DMS79 treated with DMSO at 0.1 percent for 48 hours (cell line): ENCODE results near the gene PCSK7.
"Not testable (repeated sequence)": the region's sequence is repeated elsewhere in the genome, so short reads cannot be mapped to it uniquely, and the experiment has no call there.

Experiments
- DNase-seq: peaks from one replicate; lab custom pipeline; 2025; lab: John Stamatoyannopoulos, UW

Gene PCSK7, protein sequence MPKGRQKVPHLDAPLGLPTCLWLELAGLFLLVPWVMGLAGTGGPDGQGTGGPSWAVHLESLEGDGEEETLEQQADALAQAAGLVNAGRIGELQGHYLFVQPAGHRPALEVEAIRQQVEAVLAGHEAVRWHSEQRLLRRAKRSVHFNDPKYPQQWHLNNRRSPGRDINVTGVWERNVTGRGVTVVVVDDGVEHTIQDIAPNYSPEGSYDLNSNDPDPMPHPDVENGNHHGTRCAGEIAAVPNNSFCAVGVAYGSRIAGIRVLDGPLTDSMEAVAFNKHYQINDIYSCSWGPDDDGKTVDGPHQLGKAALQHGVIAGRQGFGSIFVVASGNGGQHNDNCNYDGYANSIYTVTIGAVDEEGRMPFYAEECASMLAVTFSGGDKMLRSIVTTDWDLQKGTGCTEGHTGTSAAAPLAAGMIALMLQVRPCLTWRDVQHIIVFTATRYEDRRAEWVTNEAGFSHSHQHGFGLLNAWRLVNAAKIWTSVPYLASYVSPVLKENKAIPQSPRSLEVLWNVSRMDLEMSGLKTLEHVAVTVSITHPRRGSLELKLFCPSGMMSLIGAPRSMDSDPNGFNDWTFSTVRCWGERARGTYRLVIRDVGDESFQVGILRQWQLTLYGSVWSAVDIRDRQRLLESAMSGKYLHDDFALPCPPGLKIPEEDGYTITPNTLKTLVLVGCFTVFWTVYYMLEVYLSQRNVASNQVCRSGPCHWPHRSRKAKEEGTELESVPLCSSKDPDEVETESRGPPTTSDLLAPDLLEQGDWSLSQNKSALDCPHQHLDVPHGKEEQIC

DNA sequence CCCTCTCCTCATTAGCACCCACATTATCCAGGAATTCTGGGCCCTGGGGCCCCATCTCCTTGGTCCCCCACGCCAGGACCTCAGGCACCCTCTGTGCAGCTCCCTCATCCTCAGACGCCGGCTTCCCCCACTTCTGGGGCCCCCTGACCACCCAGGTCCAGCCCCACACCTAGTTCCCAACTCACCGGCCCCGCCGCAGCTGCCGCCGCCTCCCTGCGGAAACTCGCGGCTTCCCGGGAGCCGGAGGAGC, at the start of gene PCSK7:
PCSK7 (minus strand) TSS at position 232 of the 250 bp plus-strand sequence. CDS start 2,229 bp downstream, outside the sequence.
- DNase-seq, result no peak

- DNase-seq, result peak; percentile 72
Measured at GRCh38 chr11:117281159-117281558, 49.3 kb upstream of the PCSK7 start.

GRCh38 chr11:117279711-117280376, 48.0 kb upstream of the PCSK7 start:
- no peak for DNase-seq

GRCh38 chr11:117278347-117278746, 46.5 kb upstream of the PCSK7 start:
- DNase-seq, result no peak

- DNase-seq, result no peak
Measured at GRCh38 chr11:117273550-117274289, 41.8 kb upstream of the PCSK7 start.

DNA sequence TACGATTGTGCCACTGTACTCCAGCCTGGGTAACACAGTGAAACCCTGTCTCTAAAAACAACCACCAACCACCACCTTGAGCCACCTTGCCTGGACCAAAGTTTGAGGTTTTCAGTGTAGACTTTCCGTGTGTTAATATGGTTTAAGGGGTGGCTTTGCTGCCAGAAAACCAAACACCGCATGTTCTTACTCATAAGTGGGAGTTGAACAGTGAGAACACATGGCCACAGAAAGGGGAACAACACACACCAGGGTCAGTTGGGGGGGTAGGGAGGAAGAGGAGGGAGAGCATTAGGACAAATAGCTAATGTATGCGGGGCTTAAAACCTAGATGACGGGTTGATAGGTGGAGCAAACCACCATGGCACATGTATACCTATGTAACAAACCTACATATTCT, 40.3 kb upstream of the PCSK7 start:
- DNase-seq, result not testable (repeated sequence)

- DNase-seq, result no peak
Measured at GRCh38 chr11:117271208-117271607, 39.3 kb upstream of the PCSK7 start.

DNA sequence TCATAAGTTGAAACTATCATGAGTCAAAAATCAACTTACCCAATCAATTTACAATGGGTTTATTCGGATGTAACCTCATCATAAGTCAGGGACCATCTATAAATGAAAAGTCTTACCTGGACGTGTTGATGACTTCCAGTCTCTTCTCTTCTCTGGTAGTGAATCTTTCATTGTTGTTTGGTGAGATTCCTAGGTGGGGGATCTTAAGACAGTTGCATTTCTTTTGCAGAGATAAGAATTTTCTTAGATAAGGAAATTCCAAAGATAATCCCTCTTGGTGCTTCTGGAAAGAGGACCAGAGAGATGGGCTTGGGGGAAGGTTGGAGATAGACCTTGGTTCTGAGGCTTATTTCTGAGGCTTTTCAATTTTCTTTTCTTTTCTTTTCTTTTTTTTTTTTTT, 38.0 kb upstream of the PCSK7 start:
- DNase-seq, result no peak

DNA sequence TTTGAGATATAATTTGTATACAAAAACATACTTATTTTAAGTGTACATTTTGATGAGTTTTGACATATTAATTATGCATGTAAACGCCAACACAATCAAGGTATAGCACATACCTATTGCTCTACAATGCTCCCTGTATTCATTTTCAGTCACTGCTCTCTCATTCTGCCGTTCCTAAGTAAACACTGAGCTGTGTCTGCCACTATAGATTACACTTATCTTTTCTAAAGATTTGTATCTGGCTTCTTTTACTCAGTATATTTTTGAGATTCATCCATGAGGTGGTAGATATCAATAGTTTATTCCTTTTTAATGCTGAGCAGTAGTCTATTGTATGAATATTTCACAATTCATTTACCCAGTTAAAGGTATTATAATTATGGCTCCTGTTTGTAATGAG, 33.9 kb upstream of the PCSK7 start:
- no peak for DNase-seq

DNA sequence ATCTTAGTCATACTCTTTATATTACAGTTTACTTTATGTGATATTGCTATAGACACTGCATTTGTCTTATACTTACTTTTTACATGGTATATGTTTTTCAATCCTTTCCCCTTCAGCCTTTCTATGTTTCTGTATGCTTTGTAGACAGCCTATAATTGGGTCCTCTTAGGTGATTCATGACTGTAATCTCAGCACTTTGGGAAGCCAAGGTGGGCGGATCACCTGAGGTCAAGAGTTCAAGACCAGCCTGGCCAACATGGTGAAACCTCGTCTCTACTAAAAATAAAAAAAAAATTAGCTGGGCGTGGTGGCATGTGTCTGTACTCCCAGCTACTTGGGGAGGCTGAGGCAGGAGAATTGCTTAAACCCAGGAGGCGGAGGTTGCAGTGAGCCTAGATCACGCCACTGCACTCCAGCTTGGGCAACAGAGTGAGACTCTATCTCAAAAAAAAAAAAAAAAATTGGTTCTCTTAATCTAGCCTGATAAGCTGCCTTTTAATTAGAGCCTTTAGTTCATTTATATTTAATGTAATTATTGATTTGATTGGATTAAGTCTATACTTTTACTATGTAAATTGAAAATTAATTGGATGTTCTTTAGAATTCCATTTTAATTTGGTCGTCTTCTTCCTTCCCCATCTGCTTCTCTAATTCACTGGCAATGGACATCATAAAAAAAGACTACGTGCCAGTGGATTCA, 32.9 kb upstream of the PCSK7 start:
- not testable (repeated sequence) for DNase-seq

GRCh38 chr11:117259417-117259816, 27.5 kb upstream of the PCSK7 start:
- no peak for DNase-seq

DNA sequence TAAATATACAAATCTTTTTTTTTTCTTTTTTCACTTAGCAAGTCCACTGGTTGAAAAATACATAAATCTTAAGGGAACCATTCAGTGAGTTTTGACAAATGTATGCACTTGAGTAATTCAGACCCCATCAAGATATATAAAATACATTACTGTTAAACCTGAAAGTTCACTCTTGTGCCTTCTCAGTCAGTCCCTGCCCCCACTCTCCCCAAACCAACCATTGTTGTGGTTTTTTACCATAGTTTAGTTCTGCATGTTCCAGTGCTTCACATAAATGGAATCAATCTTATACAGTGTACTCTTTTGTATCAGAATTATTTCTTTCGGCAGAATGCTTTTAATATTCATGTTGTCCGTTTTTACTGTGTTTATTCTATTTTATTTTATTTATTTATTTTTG, 26.7 kb upstream of the PCSK7 start:
- DNase-seq, result no peak

DNA sequence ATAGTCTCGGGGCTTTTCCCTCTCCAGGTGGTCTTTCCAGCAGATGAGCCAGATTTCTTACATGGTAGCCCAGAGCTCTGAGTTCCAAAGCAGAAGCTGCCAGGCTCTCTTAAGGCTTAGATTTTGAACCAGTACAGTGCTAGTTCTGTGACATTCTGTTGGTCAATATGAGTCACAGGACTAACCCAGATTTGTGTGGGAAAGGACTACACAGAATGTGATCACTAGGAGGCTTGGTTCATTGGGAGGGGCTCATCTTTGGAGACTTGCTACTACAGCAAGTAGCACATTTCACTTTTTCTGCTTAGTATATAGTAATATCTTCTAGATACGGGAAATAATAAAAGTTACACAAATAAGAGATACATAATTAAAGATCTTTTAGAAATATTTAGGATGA, 24.7 kb upstream of the PCSK7 start:
- DNase-seq, result no peak

GRCh38 chr11:117255966-117256365, 24.1 kb upstream of the PCSK7 start:
- no peak for DNase-seq

GRCh38 chr11:117251506-117251905, 19.6 kb upstream of the PCSK7 start:
- no peak for DNase-seq

GRCh38 chr11:117249571-117249970, 17.7 kb upstream of the PCSK7 start:
- no peak for DNase-seq

- DNase-seq, result no peak
Measured at GRCh38 chr11:117248341-117248740, 16.5 kb upstream of the PCSK7 start.

DNA sequence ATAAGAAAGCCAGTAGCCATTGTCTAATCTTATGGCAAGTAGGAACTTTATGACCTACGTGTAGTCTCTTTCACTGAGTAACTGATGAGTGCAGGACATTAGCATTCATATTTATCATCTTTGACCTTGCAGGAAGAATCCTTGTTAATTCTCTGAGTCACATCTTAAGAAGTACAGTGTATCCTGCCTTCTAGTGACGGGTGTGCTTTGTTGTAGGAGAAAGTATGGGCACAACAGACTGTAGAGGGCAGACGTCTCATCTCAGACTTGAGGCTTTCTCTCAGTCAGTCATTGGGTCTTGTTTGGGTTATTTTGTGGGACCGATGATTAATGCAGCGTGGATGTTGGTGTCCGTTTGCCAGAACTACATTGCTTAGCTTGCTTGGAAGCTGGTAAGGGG, 7.4 kb upstream of the PCSK7 start:
- no peak for DNase-seq

DNA sequence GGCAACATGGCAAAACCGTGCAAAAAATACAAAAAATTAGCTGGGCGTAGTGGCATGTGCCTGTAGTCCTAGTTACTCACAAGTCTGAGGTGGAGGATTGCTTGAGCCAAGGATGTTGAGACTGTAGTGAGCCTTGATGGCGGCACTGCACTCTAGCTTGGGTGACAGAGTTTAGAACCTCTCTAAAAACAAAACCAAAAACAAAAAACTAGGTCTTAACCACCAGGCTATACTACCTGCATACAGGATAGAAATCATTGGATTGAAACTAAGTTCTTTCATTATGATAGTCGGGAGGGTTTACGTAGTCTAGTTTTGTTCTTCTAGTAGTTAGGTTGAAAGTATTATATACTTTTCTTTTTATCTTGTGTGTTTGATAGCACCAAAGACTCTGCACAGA, 6.3 kb upstream of the PCSK7 start:
- no peak for DNase-seq

- DNase-seq, result no peak
Measured at GRCh38 chr11:117232911-117233409, 1.1 kb upstream of the PCSK7 start.

- DNase-seq, result peak; percentile 68
Measured at GRCh38 chr11:117232092-117232878, 412 bp upstream of the PCSK7 start, which contains the start of gene RNF214. TSS of gene RNF214 (plus strand) at chr11:117232671. CDS start at chr11:117234273, 1,602 bp downstream.
